Measurements from ENCODE around the gene KIAA0319L. TPM values are rescaled to one million over a fixed set of nuclear protein-coding genes. Genes with fewer than 3 reads are reported as not detected.

KIAA0319L gene
- total RNA-seq, 1 experiment from 2014 or later: 70.0 TPM

DNA sequence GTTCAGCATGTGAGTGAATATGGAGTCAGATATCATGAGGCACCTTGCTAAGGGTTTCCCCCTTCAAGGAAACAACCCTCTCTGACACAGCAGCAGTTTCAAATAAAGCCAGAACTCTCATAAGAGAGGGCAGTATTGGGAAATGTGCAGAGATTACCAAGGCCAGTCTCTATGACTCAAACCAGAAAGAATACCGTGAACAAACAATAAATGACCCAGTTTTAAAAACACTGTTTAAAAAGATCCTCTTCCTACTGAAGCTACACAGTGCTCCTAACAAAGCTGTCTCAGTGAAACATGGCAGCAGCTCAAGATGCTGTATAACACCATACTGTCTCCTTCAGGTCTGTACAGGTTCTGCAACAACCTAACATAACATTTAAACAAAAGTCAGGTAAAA is 102.6 kb downstream of the KIAA0319L start (continued):
- no peak for TF ChIP-seq ZNF532 (CRISPR knock-in tag; IDR thresholded peaks at IDR 0.05; ENCODE audit: borderline replicate concordance)
- no peak for TF ChIP-seq FOXP1 (CRISPR knock-in tag; IDR thresholded peaks at IDR 0.05; ENCODE audit: borderline replicate concordance)
- TF ChIP-seq OVOL2 (CRISPR knock-in tag; IDR thresholded peaks at IDR 0.05; ENCODE audit: borderline replicate concordance): no peak
- no peak for TF ChIP-seq ETV6 (CRISPR knock-in tag; IDR thresholded peaks at IDR 0.05)
- TF ChIP-seq ZNF396 (CRISPR knock-in tag; IDR thresholded peaks at IDR 0.05; ENCODE audit: borderline replicate concordance): no peak
- TF ChIP-seq ARID4B (CRISPR knock-in tag; IDR thresholded peaks at IDR 0.05; ENCODE audit: borderline replicate concordance): no peak
- TF ChIP-seq, protein P1, sequence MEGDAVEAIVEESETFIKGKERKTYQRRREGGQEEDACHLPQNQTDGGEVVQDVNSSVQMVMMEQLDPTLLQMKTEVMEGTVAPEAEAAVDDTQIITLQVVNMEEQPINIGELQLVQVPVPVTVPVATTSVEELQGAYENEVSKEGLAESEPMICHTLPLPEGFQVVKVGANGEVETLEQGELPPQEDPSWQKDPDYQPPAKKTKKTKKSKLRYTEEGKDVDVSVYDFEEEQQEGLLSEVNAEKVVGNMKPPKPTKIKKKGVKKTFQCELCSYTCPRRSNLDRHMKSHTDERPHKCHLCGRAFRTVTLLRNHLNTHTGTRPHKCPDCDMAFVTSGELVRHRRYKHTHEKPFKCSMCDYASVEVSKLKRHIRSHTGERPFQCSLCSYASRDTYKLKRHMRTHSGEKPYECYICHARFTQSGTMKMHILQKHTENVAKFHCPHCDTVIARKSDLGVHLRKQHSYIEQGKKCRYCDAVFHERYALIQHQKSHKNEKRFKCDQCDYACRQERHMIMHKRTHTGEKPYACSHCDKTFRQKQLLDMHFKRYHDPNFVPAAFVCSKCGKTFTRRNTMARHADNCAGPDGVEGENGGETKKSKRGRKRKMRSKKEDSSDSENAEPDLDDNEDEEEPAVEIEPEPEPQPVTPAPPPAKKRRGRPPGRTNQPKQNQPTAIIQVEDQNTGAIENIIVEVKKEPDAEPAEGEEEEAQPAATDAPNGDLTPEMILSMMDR (IDR thresholded peaks at IDR 0.05): no peak

- no peak overlapping the region for H3K27ac Mint-ChIP-seq
- no peak overlapping the region for H3K4me3 Mint-ChIP-seq
- no peaks in the 10 kb centered on the region for H3K4me1 Mint-ChIP-seq
- ATAC-seq (no peak), DNase-seq (ENCODE audit: low spot score) (no peak)
- no peaks in the 10 kb centered on the region for H3K9me3 Mint-ChIP-seq
- H3K27me3 Mint-ChIP-seq (ENCODE audit: low read depth): no peaks in the 10 kb centered on the region
- ChIA-PET POLR2A (no interaction called here), CTCF (interaction anchor here (0.5 to 5.5 kb wide), 4 partner anchors 83 to 252 kb away, joined by 3 to 64 read pairs (median 4); no protein-coding TSS in a partner anchor)
- TF ChIP-seq IRF2 (CRISPR knock-in tag; IDR thresholded peaks at IDR 0.05; ENCODE audit: borderline replicate concordance, low read depth) (no peak), NR3C1 (CRISPR knock-in tag; conservative IDR thresholded peaks at IDR 0.05; ENCODE audit: low read depth) (no peak), NFATC4 (CRISPR knock-in tag; IDR thresholded peaks at IDR 0.05) (no peak), GRHL2 (CRISPR knock-in tag; IDR thresholded peaks at IDR 0.05; ENCODE audit: insufficient replicate concordance, severe bottlenecking) (no peak), MXD4 (CRISPR knock-in tag; IDR thresholded peaks at IDR 0.05; ENCODE audit: borderline replicate concordance) (no peak), ZNF138 (CRISPR knock-in tag; conservative IDR thresholded peaks at IDR 0.05) (no peak), NFYB (CRISPR knock-in tag; conservative IDR thresholded peaks at IDR 0.05; ENCODE audit: low read depth) (no peak), ZBTB21 (CRISPR knock-in tag; IDR thresholded peaks at IDR 0.05; ENCODE audit: borderline replicate concordance) (no peak), GABPB1 (CRISPR knock-in tag; IDR thresholded peaks at IDR 0.05) (no peak)
- TF ChIP-seq, protein P2, sequence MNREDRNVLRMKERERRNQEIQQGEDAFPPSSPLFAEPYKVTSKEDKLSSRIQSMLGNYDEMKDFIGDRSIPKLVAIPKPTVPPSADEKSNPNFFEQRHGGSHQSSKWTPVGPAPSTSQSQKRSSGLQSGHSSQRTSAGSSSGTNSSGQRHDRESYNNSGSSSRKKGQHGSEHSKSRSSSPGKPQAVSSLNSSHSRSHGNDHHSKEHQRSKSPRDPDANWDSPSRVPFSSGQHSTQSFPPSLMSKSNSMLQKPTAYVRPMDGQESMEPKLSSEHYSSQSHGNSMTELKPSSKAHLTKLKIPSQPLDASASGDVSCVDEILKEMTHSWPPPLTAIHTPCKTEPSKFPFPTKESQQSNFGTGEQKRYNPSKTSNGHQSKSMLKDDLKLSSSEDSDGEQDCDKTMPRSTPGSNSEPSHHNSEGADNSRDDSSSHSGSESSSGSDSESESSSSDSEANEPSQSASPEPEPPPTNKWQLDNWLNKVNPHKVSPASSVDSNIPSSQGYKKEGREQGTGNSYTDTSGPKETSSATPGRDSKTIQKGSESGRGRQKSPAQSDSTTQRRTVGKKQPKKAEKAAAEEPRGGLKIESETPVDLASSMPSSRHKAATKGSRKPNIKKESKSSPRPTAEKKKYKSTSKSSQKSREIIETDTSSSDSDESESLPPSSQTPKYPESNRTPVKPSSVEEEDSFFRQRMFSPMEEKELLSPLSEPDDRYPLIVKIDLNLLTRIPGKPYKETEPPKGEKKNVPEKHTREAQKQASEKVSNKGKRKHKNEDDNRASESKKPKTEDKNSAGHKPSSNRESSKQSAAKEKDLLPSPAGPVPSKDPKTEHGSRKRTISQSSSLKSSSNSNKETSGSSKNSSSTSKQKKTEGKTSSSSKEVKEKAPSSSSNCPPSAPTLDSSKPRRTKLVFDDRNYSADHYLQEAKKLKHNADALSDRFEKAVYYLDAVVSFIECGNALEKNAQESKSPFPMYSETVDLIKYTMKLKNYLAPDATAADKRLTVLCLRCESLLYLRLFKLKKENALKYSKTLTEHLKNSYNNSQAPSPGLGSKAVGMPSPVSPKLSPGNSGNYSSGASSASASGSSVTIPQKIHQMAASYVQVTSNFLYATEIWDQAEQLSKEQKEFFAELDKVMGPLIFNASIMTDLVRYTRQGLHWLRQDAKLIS (CRISPR knock-in tag; IDR thresholded peaks at IDR 0.05; ENCODE audit: borderline replicate concordance): no peak
- TF ChIP-seq, protein P3, sequence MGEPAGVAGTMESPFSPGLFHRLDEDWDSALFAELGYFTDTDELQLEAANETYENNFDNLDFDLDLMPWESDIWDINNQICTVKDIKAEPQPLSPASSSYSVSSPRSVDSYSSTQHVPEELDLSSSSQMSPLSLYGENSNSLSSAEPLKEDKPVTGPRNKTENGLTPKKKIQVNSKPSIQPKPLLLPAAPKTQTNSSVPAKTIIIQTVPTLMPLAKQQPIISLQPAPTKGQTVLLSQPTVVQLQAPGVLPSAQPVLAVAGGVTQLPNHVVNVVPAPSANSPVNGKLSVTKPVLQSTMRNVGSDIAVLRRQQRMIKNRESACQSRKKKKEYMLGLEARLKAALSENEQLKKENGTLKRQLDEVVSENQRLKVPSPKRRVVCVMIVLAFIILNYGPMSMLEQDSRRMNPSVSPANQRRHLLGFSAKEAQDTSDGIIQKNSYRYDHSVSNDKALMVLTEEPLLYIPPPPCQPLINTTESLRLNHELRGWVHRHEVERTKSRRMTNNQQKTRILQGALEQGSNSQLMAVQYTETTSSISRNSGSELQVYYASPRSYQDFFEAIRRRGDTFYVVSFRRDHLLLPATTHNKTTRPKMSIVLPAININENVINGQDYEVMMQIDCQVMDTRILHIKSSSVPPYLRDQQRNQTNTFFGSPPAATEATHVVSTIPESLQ (CRISPR knock-in tag; IDR thresholded peaks at IDR 0.05): no peak
- TF ChIP-seq, protein P4, sequence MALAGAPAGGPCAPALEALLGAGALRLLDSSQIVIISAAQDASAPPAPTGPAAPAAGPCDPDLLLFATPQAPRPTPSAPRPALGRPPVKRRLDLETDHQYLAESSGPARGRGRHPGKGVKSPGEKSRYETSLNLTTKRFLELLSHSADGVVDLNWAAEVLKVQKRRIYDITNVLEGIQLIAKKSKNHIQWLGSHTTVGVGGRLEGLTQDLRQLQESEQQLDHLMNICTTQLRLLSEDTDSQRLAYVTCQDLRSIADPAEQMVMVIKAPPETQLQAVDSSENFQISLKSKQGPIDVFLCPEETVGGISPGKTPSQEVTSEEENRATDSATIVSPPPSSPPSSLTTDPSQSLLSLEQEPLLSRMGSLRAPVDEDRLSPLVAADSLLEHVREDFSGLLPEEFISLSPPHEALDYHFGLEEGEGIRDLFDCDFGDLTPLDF (CRISPR knock-in tag; IDR thresholded peaks at IDR 0.05): no peak
- H3K36me3 Mint-ChIP-seq: peaks cover 46% of the 10 kb centered on the region
Observed at GRCh38 chr1:35454176-35454575, 103.0 kb downstream of the KIAA0319L start.
